COLO829 (cell line): ENCODE results near the gene IFIT1B.
A peak's percentile ranks its signal among the peaks of the same experiment; 100 is the strongest.
"Not testable (repeated sequence)": the region's sequence is repeated elsewhere in the genome, so short reads cannot be mapped to it uniquely, and the experiment has no call there.

Experiments
- DNase-seq: peaks from one replicate; pipeline ENCODE4 v3.0.0; 2012; ENCODE audit warnings: low spot score

IFIT1B gene

GRCh38 chr10:89348975-89349374 lies 28.9 kb upstream of the IFIT1B start:
- no peak for DNase-seq

GRCh38 chr10:89350631-89351315 lies 27.1 kb upstream of the IFIT1B start:
- DNase-seq: not testable (repeated sequence)

GRCh38 chr10:89351412-89351779 lies 26.5 kb upstream of the IFIT1B start:
- no peak for DNase-seq

- peak; percentile 61 for DNase-seq
Observed at GRCh38 chr10:89351780-89352597, 25.9 kb upstream of the IFIT1B start.

GRCh38 chr10:89352802-89353201 lies 25.1 kb upstream of the IFIT1B start:
- no peak for DNase-seq

- no peak for DNase-seq
Observed at GRCh38 chr10:89355394-89355931, 22.4 kb upstream of the IFIT1B start.

- no peak for DNase-seq
Observed at GRCh38 chr10:89357096-89357495, 20.8 kb upstream of the IFIT1B start.

GRCh38 chr10:89357975-89358374 lies 19.9 kb upstream of the IFIT1B start:
- DNase-seq: no peak

- no peak for DNase-seq
Observed at GRCh38 chr10:89360157-89360556, 17.7 kb upstream of the IFIT1B start.

GRCh38 chr10:89362929-89363328 lies 14.9 kb upstream of the IFIT1B start:
- DNase-seq: no peak

GRCh38 chr10:89363729-89364442 lies 14.0 kb upstream of the IFIT1B start:
- no peak for DNase-seq

GRCh38 chr10:89364531-89364930 lies 13.3 kb upstream of the IFIT1B start:
- DNase-seq: no peak

GRCh38 chr10:89367529-89367928 lies 10.3 kb upstream of the IFIT1B start:
- DNase-seq: no peak

- DNase-seq: no peak
Observed at GRCh38 chr10:89368129-89368528, 9.7 kb upstream of the IFIT1B start.

GRCh38 chr10:89369156-89370105 lies 8.4 kb upstream of the IFIT1B start:
- DNase-seq: no peak

GRCh38 chr10:89371079-89371478 lies 6.8 kb upstream of the IFIT1B start:
- DNase-seq: no peak

- DNase-seq: no peak
Observed at GRCh38 chr10:89371987-89372386, 5.9 kb upstream of the IFIT1B start.

GRCh38 chr10:89373916-89374711 lies 3.7 kb upstream of the IFIT1B start:
- no peak for DNase-seq

GRCh38 chr10:89374713-89375141 lies 3.1 kb upstream of the IFIT1B start:
- no peak for DNase-seq

GRCh38 chr10:89379103-89379502 lies 1.2 kb downstream of the IFIT1B start:
- no peak for DNase-seq

- DNase-seq: no peak
Observed at GRCh38 chr10:89382757-89383156, 4.9 kb downstream of the IFIT1B start.
